NCI-H2029 treated with DMSO at 0.1 percent for 48 hours (cell line): ENCODE measurements around the gene MYO1C.
A peak's percentile ranks its signal among the peaks of the same experiment; 100 is the strongest.
"Not testable (repeated sequence)": the region's sequence is repeated elsewhere in the genome, so short reads cannot be mapped to it uniquely, and the experiment has no call there.

Source experiments
- DNase-seq: peaks from one replicate; lab custom pipeline; 2025; lab: John Stamatoyannopoulos, UW

Gene MYO1C

DNA sequence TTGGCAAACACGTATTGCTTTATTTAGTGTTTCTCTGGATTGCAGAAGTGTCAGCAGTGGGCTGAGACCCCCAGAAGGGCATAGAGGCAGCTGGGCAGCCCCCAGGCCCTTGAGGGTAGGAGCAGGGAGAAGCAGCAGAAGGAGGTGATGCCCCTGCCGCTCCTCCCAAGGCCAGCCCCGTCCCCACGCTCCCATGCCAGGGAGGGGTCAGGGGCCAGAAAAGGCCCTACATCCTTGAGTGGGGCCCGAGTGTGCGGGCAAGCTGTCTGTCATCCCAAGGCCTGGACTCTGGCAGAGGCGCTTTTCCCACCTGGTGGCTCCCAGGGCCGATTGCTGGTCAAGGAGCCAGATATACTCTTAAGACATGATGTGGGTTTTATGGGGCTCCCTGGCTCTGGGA, 28.3 kb downstream of the MYO1C start:
- DNase-seq = no peak

DNA sequence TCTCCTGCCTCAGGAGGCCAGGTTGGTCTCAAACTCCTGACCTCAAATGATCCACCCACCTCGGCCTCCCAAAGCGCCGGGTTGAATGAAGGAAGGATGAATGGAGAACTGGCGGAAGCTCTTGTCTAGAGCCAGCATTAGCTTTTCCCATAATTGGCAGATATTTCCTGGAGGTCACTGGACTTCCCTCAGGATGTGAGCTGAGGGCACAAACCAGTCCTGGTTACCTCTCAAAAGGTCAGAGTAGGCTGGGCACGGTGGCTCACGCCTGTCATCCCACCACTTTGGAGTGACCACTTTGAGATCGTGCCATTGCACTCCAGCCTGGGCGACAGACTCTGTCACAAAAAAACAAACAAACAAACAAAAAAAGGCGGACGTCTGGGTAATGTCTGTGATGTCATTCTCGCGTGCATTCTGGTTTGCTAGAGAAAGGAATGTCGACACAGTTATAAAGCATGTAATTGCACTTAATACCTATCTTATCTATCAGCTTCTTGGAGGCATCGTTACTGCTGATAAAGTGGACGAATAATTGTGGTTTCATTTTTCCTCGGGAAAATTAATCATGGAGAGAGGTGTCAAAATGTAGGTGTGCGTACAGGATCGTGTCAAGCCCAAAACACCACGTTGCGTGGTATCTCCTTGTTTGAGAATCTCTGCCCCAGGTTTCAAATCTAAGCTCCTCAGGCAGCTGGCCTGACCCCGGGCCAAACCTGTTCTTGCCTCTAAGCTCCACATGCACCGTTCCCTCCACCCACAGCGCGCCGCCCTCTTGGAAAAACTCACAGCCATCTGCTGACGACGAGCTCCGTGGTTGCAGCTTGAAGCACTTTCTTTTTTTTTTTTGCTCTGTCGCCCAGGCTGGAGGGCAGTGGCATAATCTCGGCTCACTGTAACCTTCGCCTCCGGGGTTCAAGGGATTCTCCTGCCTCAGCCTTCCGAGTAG, 30.0 kb downstream of the MYO1C start:
- no peak for DNase-seq

DNA sequence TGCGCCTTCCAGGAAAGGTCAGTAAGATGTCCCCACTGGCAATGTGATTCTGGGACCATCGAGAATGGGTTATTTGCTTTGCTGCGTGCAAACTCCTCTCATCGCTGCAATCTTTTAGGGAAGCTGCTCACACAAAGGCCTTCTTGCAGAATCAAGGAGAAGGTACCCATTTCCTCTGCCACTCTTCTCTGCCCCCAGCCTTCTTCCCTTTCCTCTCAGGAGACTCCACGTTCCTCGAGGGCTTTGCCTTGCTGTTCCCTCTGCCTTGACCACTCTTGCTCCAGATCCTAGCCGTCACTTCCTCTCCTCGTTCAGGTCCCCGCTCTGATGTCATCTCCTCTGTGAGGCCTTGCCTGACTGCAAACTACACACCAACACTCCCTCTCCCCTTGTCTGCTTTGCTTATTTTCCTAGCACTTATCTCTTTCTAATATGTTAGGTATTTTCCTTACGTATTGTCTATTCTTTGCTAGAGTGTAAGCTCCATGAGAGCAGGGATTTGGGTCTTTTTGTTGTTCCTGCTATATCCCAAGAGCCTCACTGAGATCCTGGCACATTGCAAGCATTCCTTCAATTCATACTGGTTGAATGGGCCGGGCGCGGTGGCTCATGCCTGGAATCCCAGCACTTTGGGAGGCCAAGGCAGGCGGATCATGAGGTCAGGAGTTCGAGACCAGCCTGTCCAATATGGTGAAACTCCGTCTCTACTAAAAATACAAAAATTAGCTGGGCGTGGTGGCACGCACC, 31.1 kb downstream of the MYO1C start:
- DNase-seq = no peak

DNA sequence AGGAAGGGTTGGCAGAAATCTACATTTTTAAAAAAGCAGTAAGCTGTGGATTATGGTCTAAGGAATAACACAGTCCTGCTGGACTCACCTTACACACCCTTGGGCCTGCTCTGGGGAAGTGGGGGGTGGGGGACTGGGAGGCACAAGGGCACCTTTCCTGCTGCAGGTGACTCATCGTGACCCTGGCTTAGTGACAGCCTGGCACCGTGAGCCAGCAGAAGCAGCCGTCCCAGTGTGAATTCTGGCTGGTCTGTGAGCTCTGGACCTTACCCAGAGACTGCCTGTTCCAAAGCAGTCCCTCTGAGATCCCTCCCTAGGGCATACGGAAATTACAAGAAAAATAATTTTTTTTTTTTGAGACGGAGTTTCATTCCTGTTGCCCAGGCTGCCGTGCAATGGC, 32.3 kb downstream of the MYO1C start:
- DNase-seq = no peak

DNA sequence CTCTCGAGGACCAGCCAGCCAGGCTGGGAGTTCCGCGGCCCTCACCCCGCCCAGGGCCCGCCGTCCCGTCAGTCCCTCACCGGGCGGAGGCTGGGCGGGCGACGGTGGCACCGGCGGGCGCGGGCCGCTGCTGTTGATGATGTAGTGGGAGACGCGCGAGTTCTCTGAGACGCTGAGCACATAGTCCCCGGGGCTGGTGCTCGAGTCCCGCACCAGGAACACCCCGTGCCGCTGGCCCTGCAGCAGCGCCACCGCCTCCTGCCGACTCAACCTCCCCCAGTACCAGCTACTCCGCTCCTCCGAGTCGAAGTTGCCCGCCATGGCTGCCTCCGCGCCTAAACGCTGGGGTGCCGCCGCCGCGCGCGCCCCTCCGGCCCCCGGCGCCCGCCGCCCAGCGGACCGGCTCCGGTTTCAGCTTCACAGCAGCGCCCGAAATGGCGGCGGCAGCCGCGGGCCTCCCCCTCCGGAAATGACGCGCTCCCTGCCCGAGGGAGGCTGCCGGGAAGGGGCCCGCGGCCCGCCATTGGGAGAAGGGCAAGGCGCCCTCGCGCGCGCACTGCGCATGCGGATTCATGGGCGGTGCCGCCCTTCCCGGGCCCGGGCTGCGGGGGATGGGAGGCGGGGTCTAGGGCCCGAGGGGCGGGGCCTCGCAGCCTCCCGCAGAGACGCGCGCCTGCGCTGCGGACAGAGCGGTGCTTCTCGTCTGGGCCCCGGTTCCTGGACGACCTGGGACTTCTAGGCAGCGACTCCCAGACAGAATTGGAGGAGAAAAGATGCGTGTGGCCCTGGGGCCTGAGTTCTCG, 36.5 kb downstream of the MYO1C start, which contains the start of gene CRK:
CRK (minus strand) TSS at position 436 of the 803 bp plus-strand sequence; CDS start at position 321, 115 bp downstream.
- DNase-seq = peak; percentile 52

DNA sequence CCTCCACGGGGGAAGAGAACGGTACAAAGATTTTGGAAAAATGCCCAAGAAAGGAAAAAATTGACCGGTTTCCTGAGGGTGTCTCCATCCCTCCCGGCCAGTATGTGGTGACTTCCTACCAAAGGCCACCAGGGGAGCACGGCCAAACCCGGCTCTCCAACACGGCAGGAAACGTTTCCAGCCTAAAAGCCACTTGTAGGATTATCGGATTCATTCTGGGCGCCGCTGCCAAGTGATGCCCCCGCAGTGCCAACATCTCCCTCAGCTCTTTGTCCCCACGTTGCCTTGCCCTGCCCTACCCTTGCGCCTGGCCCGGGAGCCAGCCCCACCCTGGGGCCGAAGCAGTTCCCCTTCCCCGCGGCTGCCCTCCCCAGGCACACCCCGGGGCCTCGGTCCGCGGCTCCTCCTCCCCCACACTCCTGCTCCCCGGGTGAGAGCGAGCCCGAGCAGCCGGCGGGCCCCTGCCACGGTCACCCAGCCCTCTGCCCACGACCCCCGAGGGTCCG, 37.1 kb downstream of the MYO1C start:
- peak; percentile 6 for DNase-seq

DNA sequence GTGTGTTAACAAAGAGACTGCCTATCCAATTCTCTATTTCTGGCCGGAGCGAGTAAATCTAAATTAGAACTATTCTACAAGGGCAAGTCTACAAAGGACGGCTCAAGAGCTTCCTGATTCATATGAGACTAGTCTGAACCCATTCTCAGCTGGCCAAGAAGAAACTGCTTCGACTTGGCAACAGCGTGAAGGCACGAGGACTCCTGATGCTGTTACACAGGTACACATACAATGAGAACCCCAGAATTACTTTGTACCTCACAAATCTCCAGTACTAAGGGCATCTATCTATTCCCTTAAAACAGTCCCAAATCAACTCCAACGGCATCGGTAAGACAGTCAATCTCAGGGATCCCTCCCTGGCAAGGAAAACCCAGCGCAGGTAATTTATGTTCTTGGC, 37.9 kb downstream of the MYO1C start:
- DNase-seq = no peak

DNA sequence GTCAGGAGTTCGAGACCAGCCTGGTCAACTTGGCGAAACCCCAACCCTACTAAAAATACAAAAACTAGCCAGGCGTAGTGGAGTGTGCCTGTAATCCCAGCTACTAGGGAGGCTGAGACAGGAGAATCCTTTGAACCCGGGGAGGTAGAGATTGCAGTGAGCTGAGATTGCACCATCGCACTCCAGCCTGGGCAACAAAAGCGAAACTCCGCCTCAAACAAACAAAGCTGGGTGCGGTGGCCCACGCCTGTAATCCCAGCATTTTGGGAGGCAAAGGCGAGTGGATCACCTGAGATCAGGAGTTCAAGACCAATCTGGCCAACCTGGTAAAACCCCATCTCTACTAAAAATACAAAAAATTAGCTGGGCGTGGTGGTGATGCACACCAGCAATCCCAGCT, 38.8 kb downstream of the MYO1C start:
- DNase-seq = not testable (repeated sequence)

DNA sequence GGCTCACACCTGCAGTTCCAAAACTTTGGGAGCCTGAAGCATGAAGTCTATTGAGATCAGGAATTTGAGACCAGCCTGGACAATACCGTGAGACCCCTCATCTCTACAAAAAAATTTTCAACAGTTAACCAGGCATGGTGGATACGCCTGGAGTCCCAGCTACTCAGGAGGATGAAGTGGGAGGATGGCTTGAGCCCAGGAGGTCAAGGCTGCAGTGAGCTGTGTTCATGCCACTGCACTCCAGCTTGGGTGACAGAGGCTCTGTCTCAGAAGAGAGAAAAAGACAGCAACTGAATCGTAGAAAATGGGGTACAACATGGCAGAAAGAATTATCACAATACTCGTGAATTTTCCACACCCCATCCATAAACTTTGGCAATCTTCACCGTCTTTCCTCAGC, 39.6 kb downstream of the MYO1C start:
- no peak for DNase-seq

DNA sequence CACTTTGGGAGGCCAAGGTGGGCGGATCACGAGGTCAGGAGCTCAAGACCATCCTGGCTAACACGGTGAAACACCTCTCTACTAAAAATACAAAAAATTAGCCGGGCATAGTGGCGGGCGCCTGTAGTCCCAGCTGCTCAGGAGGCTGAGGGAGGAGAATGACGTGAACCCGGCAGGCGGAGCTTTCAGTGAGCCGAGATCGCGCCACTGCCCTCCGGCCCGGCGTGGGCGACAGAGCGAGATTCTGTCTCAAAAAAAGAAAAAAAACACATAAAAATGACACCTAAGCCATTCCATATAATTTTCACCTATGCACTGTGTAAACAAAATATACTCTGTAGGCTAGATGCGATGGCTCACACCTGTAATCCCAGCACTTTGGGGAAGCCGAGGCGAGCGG, 42.2 kb downstream of the MYO1C start:
- DNase-seq = not testable (repeated sequence)

DNA sequence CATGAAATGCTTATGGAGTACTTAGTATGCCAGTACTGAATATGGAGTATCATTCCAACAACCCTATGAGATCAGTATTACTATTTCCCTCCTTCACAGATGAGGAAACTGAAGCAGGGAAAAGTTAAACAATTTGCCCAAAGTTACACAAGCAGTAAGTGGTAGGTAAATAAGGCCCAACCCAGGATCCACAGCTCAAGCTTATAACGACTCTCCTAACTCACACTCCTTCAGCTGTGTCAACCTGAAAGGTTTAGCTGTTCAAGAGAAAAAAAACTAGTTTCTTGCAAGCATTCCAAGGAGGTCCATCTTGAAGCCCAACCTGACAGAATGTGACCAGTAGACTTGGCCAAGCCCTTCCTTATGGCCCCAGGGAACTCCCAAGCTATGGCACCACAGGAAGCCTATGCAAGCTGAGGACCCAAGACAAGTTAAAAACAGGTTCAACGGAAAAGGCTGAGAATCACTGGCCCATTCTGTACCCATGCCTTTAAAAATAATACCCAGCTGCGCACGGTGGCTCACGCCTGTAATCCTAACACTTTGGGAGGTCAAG, 43.0 kb downstream of the MYO1C start:
- no peak for DNase-seq

DNA sequence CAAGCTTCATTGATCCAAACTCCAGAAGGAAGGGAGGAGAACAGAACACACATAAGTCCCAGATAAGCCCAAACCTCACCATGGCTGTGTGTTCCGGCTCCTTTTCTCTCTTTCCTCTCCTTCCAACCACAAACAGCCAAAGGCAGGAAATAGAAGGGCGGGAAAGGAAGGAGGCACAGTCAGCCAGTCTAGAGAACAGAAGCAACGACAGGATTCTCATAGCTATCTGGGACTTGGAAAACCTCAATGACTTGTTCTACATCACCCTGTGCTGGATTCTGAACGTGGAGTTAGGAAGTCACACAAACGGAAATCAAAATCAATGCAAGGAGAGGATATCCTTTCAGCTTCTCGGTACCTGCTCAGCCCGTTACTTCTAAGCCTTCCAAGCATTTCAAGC, 45.4 kb downstream of the MYO1C start:
- DNase-seq = no peak

DNA sequence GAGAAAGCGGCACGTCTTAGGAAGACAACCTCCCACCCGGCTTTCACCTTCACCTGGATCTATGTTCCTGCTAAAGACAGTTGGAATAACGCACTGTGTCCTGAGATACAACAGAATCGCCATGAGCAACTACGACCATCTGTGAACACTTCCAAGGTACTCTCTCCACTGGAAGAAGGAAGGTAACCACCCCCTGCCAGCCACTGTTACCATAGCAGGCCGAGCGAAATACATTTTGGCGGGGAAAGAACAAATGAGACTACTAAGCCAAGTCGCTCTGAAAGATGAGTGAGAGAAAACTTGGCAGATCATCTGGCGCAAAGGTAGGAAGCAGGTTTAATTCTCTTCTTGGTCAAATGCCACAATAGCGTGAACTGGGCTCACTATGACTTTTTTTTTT, 46.3 kb downstream of the MYO1C start:
- no peak for DNase-seq

DNA sequence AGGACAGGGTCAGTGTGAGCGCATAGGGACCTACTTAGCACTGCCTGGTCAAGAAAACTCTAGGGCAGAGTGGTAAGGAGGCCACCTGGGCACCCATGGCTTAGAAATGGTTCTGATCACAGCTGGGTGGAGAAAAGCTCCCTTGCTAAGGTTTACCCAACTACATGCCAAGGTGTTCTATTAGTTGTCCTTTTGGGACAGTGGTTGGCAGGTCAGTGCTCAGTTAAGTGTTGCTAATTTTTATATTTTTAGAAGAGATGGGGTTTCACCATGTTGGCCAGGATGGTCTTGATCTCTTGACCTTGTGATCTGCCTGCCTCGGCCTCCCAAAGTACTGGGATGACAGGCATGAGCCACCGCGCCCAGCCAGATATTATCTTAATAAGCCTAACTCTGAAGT, 46.8 kb downstream of the MYO1C start:
- DNase-seq = not testable (repeated sequence)

DNA sequence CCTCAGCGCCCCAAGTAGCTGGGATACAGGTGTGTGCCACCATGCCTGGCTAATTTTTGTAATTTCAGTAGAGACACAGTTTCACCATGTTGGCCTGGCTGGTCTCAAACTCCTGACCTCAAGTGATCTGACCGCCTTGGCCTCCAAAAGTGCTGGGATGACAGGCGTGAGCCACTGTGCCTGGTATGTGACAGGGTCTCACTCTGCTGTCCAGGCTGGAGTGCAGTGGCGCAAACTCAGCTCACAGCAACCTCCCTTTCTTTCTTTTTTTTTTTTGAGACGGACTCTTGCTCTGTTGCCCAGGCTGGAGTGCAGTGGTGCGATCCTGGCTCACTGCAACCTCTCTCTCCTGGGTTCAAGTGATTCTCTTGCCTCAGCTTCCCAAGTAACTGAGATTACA, 49.8 kb downstream of the MYO1C start:
- DNase-seq = not testable (repeated sequence)

DNA sequence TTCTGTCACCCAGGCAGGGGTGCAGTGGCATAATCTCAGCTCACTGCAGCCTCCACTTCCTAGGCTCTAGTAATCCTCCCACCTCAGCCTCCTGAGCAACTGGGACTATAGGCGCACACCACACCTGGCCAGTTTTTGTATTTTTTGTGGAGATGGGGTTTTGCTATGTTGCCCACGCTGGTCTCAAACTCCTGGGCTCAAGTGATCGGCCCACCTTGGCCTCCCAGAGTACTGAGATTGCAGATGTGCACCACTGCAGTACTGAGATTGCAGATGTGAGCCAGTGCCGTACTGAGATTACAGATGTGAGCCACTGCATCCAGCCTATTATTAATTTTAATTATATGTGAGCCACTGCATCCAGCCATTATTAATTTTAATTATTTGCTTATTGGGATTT, 50.3 kb downstream of the MYO1C start:
- no peak for DNase-seq

DNA sequence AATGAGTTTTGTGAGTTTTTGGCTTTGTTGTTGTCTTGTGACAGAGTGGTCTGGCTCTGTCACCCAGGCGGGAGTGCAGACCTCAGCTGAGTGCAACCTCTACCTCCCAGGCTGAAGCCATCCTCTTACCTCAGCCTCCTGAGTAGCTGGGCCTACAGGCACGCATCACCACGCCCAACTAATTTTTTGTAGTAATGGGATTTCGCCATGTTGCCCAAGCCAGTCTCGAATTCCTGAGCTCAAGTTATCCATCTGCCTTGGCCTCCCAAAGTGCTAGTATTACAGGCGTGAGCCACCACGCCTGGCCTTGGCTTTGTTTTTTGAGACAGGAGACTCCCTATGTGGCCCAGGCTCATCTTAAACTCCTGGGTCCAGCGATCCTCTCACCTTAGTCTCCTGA, 51.6 kb downstream of the MYO1C start:
- DNase-seq = no peak

DNA sequence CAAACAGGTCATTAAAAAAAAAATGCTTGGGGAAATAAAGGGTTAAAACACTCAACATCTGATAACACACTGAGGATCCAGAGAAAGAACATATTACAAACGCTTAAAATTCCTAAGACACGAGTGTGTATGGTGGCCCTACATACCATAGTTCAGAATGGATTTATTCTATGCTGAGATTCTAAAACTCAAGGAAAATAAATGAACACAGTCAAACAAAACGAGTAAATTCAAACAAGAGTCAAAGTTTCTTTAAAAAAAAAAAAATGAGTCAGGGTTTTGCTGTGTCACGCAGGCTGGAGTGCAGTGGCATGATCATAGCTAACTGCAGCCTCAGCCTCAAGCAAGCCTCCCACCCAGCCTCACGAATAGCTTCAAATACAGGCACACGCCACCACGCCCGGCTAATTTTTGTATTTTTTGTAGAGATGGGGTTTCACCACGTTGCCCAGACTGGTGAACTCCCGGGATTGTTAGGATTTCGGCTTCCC, 53.8 kb downstream of the MYO1C start:
- DNase-seq = no peak

DNA sequence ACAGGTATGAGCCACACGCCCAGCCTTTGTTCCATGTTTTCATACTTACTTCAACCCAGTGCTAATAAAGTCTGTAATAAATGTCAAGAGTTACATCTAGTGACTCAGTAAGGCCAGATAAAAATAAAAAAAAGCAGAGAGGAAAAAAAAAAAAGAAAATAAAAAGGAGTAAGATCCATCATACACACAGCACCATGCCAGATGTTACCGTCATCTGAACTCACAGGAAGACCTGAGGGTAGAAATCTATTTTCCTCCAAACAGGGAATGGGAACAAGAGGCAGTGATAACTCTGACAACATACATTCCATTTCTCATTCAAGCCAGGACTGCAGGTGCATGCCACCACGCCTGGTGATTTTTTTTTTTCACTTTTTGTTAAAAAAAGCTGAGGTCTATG, 57.2 kb downstream of the MYO1C start:
- DNase-seq = no peak

DNA sequence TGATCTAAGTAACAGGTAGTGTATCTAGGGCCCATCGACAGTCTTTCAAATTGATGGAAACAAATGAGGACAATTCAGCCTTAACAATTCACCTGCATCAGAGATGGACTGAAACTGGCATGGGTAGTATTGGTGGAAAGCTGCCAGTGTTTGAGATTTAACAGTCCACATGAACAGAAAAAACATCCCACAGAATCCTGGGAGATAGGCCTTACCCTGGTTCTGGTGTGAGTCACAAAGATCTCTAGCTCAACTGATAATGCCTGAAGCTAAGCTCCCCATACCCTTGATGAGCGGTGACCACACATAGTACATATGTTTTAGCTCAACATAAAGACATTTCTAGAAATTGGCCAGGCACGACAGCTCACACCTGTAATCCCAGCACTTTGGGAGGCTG, 58.3 kb downstream of the MYO1C start:
- no peak for DNase-seq

DNA sequence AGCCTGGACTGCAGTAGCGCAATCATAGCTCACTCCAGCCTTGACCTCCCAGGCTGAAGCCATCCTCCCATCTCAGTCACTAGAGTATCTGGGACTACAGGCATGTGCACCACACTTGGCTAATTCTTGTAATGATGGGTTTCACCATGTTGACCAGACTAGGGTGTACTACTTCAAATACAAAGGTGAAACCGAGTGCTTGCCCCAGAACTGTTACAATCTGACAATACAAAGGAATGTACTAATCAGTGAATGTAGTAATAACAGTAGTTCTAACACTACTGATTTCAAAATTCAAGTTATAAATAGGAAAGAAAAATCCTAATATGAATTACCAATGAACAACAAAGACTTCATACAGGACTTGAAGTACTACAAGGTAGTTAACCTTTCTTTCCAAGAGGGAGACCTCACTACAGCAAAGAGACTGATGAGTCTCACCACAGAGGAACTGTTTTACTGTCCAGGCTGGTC, 60.8 kb downstream of the MYO1C start:
- DNase-seq = no peak
